Measurements from ENCODE around the gene PEPD.

Gene PEPD

DNA sequence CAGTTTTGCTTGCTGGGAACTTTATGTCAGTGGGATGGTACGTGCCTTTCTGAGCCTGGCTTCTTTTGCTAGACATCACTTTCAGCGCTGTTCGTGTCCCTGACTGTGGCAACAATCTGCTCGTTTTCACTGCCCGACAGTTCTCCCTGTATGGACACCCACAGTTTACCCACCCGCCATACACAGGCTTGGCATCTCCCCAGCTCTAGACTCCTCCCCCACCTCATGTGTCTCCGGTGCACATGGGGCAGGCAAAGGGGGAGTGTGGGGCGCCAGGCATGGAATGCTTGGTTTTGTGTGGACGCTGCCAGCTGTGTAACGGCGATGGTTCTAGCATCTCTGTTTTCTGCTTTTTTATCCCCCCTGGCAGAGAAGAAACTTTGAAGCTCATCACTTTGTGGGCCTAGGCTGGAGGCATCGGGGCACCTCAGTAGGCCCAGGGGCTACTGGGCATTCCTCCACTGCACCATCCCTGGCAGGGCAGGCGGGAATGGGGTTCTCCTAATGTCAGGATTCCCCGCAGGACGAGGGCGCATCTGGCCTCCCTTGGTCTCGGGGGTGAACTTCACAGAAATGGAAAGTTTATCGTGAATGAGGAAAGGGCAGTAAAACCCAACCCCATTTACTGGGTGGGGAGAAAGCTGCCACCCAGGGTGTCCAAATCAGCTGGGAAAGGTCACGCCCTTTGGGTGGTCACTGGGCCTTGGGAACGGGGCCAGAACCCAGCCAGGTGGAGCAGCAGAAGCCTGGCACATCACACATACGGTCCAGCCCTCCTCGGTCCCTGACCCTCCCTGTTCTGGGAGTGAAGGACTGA, 87.3 kb downstream of the PEPD start:
- H3K27me3 ChIP-seq (ENCODE audit: low read depth, low read length) = no peaks in the 10 kb centered on the region
- H3K27ac ChIP-seq (ENCODE audit: low read length) = no peak overlapping the region

GRCh38 chr19:33432446-33433170, 89.0 kb downstream of the PEPD start:
- Histone ChIP-seq H3K4me1 (ENCODE audit: control insufficient read depth in 1 of 2, insufficient read depth in 2 of 2, low read length in 2 of 2) (peaks cover 0 to 7% of the 10 kb centered on the region in 2 donors), H3K27me3 (ENCODE audit: low read depth, low read length) (no peaks in the 10 kb centered on the region), H3K27ac (ENCODE audit: low read length) (no peak overlapping the region), H3K36me3 (ENCODE audit: control insufficient read depth in 1 of 2, insufficient read depth in 2 of 2, low read length in 2 of 2) (no peaks in the 10 kb centered on the region), H3K9me3 (ENCODE audit: control insufficient read depth in 1 of 2, low read length in 2 of 2) (no peaks in the 10 kb centered on the region), H3K4me3 (ENCODE audit: low read depth in 1 of 2, low read length in 2 of 2) (no peak overlapping the region)

More for the DNA sequence above, 87.3 kb downstream of the PEPD start:
- Histone ChIP-seq H3K36me3 (ENCODE audit: control insufficient read depth in 1 of 2, insufficient read depth in 2 of 2, low read length in 2 of 2) (no peaks in the 10 kb centered on the region), H3K4me3 (ENCODE audit: low read depth in 1 of 2, low read length in 2 of 2) (no peak overlapping the region), H3K9me3 (ENCODE audit: control insufficient read depth in 1 of 2, low read length in 2 of 2) (no peaks in the 10 kb centered on the region), H3K4me1 (ENCODE audit: control insufficient read depth in 1 of 2, insufficient read depth in 2 of 2, low read length in 2 of 2) (peaks cover 0 to 13% of the 10 kb centered on the region in 2 donors)

- no peak overlapping the region for H3K4me3 ChIP-seq (ENCODE audit: low read depth in 1 of 2, low read length in 2 of 2)
- H3K9me3 ChIP-seq (ENCODE audit: control insufficient read depth in 1 of 2, low read length in 2 of 2) = no peaks in the 10 kb centered on the region
- H3K36me3 ChIP-seq (ENCODE audit: control insufficient read depth in 1 of 2, insufficient read depth in 2 of 2, low read length in 2 of 2) = no peaks in the 10 kb centered on the region
- no peaks in the 10 kb centered on the region for H3K27me3 ChIP-seq (ENCODE audit: low read depth, low read length)
- H3K27ac ChIP-seq (ENCODE audit: low read length) = no peak overlapping the region
- peaks cover 0 to 7% of the 10 kb centered on the region in 2 donors for H3K4me1 ChIP-seq (ENCODE audit: control insufficient read depth in 1 of 2, insufficient read depth in 2 of 2, low read length in 2 of 2)
Observed at GRCh38 chr19:33432015-33432414, 89.6 kb downstream of the PEPD start.

- Histone ChIP-seq H3K27ac (ENCODE audit: low read length) (no peak overlapping the region), H3K4me1 (ENCODE audit: control insufficient read depth in 1 of 2, insufficient read depth in 2 of 2, low read length in 2 of 2) (peaks cover 0 to 7% of the 10 kb centered on the region in 2 donors), H3K4me3 (ENCODE audit: low read depth in 1 of 2, low read length in 2 of 2) (no peak overlapping the region), H3K27me3 (ENCODE audit: low read depth, low read length) (no peaks in the 10 kb centered on the region), H3K36me3 (ENCODE audit: control insufficient read depth in 1 of 2, insufficient read depth in 2 of 2, low read length in 2 of 2) (no peaks in the 10 kb centered on the region), H3K9me3 (ENCODE audit: control insufficient read depth in 1 of 2, low read length in 2 of 2) (no peaks in the 10 kb centered on the region)
Observed at GRCh38 chr19:33430674-33431277, 90.8 kb downstream of the PEPD start.

DNA sequence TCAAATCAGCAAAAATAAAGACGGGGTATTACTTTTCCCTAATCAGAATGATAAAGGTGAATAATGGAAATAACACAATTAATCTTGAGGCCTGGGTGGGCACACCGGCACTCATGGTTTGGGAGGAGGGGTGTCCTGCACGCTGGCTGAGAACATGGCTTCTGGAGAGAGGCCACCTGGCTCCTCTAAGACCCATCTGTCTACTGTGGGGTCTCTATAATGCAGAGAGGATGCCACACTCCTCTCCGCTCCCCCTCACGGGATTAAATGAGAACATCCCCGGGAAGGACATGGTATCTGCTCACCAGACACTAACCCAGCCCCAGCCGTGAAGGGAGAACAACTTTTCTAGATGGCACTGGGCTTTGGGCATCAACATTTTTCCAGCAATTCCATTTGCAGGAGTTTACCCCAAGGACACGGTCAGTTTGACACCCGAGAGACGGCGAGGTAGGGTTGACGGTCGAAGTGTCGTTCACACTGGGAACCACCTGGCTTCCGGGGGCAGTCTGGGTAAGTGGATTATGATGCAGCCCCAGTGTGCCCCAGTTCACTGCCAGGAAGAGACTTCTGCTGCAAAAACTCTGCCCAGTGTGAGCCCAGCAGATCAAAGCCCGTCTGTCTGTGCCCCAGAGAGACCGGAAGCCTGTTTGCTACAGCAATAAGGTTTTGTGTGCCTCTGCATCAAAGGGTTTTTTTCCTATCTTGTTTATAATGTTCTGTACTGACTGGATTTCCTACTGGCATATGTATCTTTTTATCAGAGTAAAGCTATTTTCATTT, 91.5 kb downstream of the PEPD start:
- no peak overlapping the region for H3K4me3 ChIP-seq (ENCODE audit: low read depth in 1 of 2, low read length in 2 of 2)

DNA sequence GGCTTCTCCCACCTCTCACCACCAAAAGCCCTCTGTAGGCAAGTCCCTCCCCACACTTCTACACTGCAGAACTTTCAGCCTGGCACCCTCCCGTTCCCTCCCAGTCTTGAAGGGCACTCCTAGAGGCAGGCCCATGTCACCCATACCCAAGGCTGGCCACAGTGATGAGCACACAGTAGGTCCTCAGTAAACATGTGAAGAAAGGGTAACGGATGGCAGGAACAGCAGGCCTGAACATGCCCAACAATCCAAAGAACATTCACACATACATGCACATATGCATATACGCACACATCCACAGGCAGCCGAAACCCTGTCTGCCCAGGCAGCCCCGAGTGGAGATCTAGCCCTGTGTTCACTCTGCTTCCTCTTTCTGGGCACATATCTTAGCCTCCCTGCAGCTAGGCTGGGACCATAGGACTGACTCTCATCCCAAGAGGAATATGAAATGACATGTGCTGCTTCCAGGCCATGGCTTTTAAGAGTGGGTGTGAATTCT, 92.9 kb downstream of the PEPD start:
- no peak overlapping the region for H3K4me3 ChIP-seq (ENCODE audit: low read depth in 1 of 2, low read length in 2 of 2)
- H3K27ac ChIP-seq (ENCODE audit: low read length) = no peak overlapping the region
- no peaks in the 10 kb centered on the region for H3K27me3 ChIP-seq (ENCODE audit: low read depth, low read length)
- H3K9me3 ChIP-seq (ENCODE audit: control insufficient read depth in 1 of 2, low read length in 2 of 2) = no peaks in the 10 kb centered on the region
- H3K36me3 ChIP-seq (ENCODE audit: control insufficient read depth in 1 of 2, insufficient read depth in 2 of 2, low read length in 2 of 2) = no peaks in the 10 kb centered on the region
- H3K4me1 ChIP-seq (ENCODE audit: control insufficient read depth in 1 of 2, insufficient read depth in 2 of 2, low read length in 2 of 2) = no peaks in the 10 kb centered on the region

More for the DNA sequence above, 91.5 kb downstream of the PEPD start:
- Histone ChIP-seq H3K36me3 (ENCODE audit: control insufficient read depth in 1 of 2, insufficient read depth in 2 of 2, low read length in 2 of 2) (no peaks in the 10 kb centered on the region), H3K9me3 (ENCODE audit: control insufficient read depth in 1 of 2, low read length in 2 of 2) (no peaks in the 10 kb centered on the region), H3K27ac (ENCODE audit: low read length) (no peak overlapping the region), H3K4me1 (ENCODE audit: control insufficient read depth in 1 of 2, insufficient read depth in 2 of 2, low read length in 2 of 2) (peaks cover 0 to 7% of the 10 kb centered on the region in 2 donors), H3K27me3 (ENCODE audit: low read depth, low read length) (no peaks in the 10 kb centered on the region)

DNA sequence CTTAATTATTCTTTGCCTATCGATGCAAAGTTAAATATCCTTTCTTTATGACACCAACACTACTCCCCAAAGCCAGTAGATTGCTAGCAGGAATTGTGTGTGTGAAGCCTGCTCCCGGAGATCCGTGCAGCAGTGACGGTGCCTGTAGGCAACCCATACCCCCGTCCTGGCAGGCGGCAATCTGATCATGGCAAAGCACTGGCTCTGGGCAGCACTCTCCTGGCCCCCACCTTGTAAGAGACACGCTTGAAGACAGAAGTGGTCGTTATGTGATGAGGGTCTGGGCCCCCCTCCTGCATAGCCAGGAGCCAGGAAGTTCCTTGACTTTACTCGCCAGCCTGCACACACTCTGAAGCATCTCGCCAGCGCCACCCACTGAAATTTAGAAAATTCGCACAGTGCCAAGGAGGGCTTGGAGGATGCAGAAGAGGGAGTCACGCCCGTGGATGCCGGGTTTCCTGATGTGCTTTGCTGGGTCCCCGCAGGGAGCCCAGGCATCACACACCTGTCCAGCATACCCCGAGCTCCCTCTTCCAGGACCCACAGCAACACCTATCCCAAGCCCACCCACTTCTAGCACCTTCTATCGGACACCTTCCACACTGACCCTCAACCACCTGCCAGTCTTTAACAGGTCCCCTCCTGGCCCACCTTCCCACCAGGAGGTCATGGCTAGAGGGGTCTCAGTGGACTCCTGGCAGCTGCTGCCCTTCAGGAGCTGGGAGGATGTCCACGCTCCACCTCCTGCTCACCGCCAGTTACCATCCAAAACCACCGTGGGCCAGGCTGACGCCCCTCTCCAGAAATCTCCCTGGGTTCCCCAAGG, 93.6 kb downstream of the PEPD start:
- no peaks in the 10 kb centered on the region for H3K27me3 ChIP-seq (ENCODE audit: low read depth, low read length)
- no peaks in the 10 kb centered on the region for H3K4me1 ChIP-seq (ENCODE audit: control insufficient read depth in 1 of 2, insufficient read depth in 2 of 2, low read length in 2 of 2)
- H3K36me3 ChIP-seq (ENCODE audit: control insufficient read depth in 1 of 2, insufficient read depth in 2 of 2, low read length in 2 of 2) = no peaks in the 10 kb centered on the region
- no peak overlapping the region for H3K27ac ChIP-seq (ENCODE audit: low read length)
- H3K9me3 ChIP-seq (ENCODE audit: control insufficient read depth in 1 of 2, low read length in 2 of 2) = no peaks in the 10 kb centered on the region
- H3K4me3 ChIP-seq (ENCODE audit: low read depth in 1 of 2, low read length in 2 of 2) = no peak overlapping the region

- no peak overlapping the region for H3K4me3 ChIP-seq (ENCODE audit: low read depth in 1 of 2, low read length in 2 of 2)
- H3K27me3 ChIP-seq (ENCODE audit: low read depth, low read length) = no peaks in the 10 kb centered on the region
- no peaks in the 10 kb centered on the region for H3K36me3 ChIP-seq (ENCODE audit: control insufficient read depth in 1 of 2, insufficient read depth in 2 of 2, low read length in 2 of 2)
- H3K27ac ChIP-seq (ENCODE audit: low read length) = no peak overlapping the region
- no peaks in the 10 kb centered on the region for H3K9me3 ChIP-seq (ENCODE audit: control insufficient read depth in 1 of 2, low read length in 2 of 2)
- H3K4me1 ChIP-seq (ENCODE audit: control insufficient read depth in 1 of 2, insufficient read depth in 2 of 2, low read length in 2 of 2) = no peaks in the 10 kb centered on the region
Observed at GRCh38 chr19:33426621-33427361, 94.8 kb downstream of the PEPD start.

DNA sequence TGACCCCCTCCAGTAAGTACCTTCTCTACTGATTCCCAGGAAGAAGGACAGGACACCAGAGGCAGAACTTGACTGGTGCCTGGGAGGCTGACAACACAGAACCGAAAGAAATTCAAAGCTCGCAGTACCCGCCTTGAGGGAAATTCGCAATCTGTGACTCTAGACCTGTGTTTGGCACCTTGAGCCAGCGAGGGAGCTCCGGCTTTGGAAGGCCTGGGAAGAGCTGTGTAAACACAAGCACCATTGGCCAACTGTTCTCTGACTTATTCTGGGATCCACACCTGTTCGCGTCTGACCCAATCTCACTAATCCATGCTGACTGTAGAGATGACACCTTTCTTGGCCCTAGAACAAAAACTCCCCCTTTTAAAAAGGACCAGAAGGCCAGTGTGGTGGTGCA, 97.4 kb downstream of the PEPD start:
- H3K4me1 ChIP-seq (ENCODE audit: control insufficient read depth in 1 of 2, insufficient read depth in 2 of 2, low read length in 2 of 2) = no peaks in the 10 kb centered on the region
- H3K4me3 ChIP-seq (ENCODE audit: low read depth in 1 of 2, low read length in 2 of 2) = no peak overlapping the region
- H3K27me3 ChIP-seq (ENCODE audit: low read depth, low read length) = no peaks in the 10 kb centered on the region
- no peaks in the 10 kb centered on the region for H3K9me3 ChIP-seq (ENCODE audit: control insufficient read depth in 1 of 2, low read length in 2 of 2)
- no peaks in the 10 kb centered on the region for H3K36me3 ChIP-seq (ENCODE audit: control insufficient read depth in 1 of 2, insufficient read depth in 2 of 2, low read length in 2 of 2)
- H3K27ac ChIP-seq (ENCODE audit: low read length) = no peak overlapping the region
